Body of pancreas (tissue), 4 donors: Measurements from ENCODE around the gene KRTAP10-11.

Experiments
- POLR2A ChIP-seq, 3 donors: fragments of 450-650 bp; IDR thresholded peaks; one replicate each; pipeline ENCODE4 v1.6.1; 2016; ENCODE audit warnings: antibody characterized with exemption in 3 of 3, mild to moderate bottlenecking in 2 of 3
- TF ChIP-seq, protein P1 (sequence below), 7 experiments: fragments of 450-650 bp in 4 of 7; fragments of 200-600 bp in 3 of 7; sonication (generic) in 3 of 7; IDR thresholded peaks; one replicate each; pipeline ENCODE4 v1.5.1; 2016 to 2019; ENCODE audit warnings: antibody characterized with exemption in 7 of 7

DNA sequence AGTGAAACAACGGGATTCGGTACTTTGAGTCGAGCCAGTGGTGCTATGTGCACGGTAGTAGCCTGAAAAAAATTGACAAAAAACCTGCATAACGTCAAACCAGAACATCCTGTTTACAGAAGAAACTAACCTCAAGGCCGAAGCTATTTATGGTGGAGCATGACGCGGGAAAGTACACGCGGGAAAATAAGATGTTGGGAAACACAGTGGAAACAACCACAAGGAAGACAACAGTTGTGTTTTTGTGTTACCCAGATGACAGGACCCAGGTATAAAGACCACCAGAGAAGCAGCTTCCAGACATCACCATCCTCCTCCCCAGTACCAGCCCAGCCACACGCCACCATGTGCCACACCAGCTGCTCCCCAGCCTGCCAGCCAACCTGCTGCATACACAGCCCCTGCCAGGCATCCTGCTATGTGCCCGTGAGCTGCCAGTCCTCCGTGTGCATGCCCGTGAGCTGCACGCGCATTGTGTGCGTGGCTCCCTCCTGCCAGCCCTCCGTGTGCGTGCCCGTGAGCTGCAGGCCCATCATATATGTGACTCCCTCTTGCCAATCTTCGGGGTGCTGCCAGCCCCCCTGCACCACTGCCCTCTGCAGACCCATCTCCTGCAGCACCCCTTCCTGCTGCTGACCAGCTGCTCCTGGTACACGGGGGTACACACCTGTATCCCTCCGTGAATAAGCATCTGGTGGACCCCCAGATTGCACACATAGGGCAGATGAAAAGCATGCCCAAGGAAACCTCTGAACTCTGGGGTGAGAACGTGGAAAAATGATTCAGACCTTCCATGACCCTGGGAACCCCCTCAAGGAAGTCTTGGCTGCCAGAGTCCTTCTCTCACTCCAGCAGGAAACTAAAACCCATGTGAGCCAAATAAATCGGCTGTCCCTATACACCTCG, 11.7 kb downstream of the KRTAP10-11 start, which contains the start of gene KRTAP12-3:
- TF ChIP-seq, protein P1, sequence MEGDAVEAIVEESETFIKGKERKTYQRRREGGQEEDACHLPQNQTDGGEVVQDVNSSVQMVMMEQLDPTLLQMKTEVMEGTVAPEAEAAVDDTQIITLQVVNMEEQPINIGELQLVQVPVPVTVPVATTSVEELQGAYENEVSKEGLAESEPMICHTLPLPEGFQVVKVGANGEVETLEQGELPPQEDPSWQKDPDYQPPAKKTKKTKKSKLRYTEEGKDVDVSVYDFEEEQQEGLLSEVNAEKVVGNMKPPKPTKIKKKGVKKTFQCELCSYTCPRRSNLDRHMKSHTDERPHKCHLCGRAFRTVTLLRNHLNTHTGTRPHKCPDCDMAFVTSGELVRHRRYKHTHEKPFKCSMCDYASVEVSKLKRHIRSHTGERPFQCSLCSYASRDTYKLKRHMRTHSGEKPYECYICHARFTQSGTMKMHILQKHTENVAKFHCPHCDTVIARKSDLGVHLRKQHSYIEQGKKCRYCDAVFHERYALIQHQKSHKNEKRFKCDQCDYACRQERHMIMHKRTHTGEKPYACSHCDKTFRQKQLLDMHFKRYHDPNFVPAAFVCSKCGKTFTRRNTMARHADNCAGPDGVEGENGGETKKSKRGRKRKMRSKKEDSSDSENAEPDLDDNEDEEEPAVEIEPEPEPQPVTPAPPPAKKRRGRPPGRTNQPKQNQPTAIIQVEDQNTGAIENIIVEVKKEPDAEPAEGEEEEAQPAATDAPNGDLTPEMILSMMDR (IDR thresholded peaks at IDR 0.05): no peak
- TF ChIP-seq POLR2A (IDR thresholded peaks at IDR 0.05): no peak
